GM18517 (cell line): ENCODE results near the gene PALLD.
"Not testable (repeated sequence)": the region's sequence is repeated elsewhere in the genome, so short reads cannot be mapped to it uniquely, and the experiment has no call there.

Experiments used
- ATAC-seq: cut with Tn5 transposase; IDR thresholded peaks from one replicate; pipeline ENCODE4 v1.9.1; 2021; ENCODE audit warnings: mild to moderate bottlenecking, moderate library complexity; ENCODE audit not compliant: unreplicated experiment

Gene PALLD

GRCh38 chr4:168777277-168777965 is 280.6 kb downstream of the PALLD start:
- ATAC-seq = no peak

DNA sequence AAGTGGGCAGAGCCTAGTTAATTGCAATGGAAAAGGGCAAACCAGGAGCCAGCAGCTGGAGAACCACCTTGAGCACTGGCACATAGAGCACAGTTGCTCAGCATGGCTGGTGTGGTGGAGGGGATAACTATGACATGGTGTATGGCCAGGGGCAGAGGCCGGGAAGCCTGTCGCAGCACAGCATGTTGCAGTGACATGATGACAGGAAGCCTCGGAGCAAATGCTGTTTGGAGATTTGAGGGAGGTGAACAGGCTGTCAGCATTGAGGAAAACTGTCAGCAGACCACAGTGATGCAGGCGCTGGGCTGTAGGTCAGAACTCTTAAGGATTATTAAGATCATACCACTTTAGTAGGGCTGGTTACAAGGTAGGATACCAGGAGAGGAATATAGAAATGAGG is 284.5 kb downstream of the PALLD start:
- ATAC-seq = no peak

DNA sequence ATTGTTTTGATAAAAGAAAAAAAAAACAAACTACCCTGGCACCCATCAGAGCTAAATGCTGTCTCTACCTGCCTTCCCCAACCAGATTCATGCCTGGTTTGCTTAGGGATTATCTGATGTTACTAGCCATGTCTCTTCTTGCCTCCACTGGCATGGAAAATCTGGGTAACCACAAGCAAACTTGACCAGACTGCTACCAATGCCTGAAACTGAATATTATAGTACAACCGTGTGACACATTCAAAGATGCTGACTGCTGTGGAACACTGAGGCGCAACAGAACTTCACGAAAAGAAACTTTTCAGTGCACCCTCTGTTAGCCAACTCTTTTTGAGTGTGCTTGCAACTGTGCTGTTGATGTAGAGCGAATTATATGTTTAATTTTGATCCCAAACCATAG is 285.1 kb downstream of the PALLD start:
- no peak for ATAC-seq

DNA sequence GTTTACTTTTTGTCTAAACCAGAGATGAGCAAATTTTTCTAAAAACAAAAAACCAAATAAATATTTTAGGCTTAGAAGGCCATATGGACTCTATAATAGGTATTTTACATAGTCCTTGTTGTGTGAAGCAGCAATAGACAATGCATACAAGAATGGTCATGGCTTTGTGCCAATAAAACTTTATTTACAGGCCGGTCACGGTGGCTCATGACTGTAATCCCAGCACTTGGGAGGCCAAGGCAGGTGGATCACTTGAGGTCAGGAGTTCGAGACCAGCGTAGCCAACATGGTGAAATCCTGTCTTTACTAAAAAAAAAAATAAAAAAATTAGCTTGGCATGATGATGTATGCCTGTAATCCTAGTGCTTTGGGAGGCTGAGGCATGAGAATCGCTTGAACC is 285.6 kb downstream of the PALLD start:
- ATAC-seq = no peak

- no peak for ATAC-seq
Observed at GRCh38 chr4:168784786-168785461, 288.1 kb downstream of the PALLD start.

- no peak for ATAC-seq
Observed at GRCh38 chr4:168787334-168787733, 290.5 kb downstream of the PALLD start.

GRCh38 chr4:168787801-168788595 is 291.1 kb downstream of the PALLD start:
- ATAC-seq = no peak

GRCh38 chr4:168790898-168791297 is 294.0 kb downstream of the PALLD start:
- ATAC-seq = no peak

DNA sequence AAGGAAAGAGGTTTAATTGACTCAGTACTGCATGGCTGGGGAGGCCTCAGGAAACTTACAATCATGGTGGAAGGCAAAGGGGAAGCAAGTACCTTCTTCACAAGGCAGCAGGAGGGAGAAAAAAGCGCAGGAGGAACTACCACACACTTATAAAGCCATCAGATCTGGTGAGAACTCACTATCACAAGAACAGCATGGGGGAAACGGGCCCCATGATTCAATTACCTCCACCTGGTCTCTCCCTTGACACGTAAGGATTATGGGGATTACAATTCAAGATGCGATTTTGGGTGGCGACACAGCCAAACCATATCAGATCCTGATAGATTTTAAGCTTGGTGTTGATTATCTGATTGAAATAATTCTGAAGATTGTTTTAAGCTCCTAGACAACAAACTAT is 294.5 kb downstream of the PALLD start:
- ATAC-seq = no peak

DNA sequence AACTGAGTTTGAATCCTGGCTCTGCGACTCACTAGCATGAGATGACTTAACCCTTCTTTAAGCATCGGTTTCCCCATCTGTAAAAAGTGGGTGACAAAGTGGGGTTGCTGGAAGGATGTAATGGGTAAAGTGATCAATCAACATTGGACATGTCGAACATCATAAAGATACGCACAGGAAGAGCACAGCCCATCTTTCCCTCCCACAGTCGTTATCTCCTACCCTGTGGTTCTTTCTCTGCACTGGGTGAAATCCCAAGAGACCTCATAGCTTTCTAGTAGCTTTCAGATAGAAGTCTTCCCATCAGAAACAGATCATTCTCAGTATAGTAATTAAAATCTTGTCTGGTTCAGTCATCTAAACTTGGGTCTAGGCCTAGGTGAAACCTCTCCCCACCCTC is 296.7 kb downstream of the PALLD start:
- ATAC-seq = no peak

DNA sequence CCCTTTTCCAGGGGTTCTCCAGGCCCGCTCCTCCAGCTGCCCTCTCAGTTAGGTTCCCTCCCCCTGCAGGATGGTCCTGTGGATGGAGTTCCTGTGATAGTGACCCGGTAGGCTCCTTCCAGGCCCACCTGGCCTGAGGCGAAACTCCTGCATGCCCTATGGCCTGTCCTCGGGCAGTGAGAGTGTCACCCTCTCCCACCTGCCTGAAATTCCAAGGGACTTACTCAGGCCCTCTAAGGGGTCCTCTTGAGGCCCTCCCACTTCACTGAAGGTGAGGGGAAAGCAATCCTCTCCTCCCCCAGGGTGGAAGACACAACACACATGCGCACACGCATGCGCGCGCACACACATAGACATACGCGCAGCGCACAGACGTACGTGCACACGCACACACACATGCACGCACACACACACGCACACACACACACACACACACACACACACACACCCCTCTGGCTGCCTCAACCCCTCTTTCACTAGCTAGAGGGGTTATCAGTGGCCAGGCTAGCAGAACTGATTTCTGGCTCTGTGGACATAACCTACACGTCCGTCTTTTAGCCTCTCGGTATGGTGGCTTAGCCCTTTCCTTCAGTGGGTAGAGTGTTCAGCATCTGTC is 297.3 kb downstream of the PALLD start:
- no peak for ATAC-seq

DNA sequence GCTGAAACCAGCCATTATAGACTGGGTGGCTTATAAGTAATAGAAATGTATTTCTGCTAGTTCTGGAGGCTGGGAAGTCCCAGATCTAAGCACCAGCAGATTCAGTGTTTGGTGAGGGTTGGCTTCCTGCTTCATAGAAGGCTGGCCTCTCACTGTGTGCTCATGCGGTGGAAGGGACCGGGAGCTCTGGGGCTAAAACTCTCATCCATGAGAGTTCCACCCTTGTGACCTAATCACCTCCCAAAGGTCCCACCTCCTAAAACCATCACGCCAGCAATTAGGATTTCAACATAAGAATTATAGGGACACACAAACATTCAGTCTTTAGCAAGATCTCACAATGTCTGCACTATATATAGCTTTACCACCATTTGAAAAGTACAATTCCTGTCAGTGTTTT is 298.0 kb downstream of the PALLD start:
- no peak for ATAC-seq

DNA sequence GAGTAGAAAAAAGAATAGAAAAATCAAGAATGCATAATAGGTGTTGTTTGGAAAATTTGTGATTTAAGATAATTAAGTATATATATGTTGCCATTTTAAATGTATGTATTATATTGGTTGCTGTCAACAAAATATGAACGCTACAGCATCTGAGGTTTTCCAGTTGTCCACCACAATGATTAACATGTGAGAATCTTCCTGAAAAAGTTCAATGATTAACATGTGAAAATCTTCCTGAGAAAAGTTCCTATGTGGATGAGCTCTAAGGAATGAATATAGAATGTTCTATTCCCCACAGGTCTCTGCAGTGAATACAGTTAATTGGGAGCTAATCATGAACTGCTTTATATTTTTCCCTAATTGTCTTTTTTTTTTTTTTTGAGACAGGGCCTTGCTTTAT is 298.5 kb downstream of the PALLD start:
- no peak for ATAC-seq

DNA sequence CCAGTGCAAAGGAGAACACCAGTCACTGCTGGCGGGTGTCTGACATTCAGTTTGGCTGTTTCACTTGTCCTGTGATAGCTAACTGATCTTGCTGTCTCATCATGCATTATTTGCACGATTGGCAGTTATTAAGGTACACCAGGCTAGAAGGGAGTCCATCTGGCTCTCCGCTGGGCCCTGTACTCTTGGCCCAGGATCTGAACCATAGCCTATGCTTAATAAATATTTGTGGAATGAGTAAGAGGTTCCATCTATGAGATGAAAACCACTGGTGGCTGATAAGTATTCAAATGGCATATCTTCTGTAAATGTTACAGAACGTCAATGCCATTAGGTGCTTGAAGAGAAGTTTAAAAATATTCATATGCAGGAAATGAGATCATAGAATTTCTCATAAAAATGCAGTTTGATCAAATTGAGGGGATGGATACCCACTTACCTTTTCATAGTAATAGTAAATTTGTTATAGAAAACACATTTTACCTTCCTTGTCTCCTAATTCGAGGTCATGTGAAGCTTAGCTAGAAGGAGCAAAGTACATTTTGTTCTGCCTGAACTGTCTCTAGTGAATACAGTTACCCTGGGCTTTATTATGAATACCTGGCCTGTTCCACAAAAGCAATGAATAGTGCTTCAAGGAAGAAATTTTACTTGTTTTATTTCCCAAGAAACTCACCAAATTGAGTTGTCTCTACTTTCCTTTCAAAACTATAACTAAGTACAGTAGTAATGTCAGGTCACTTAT is 299.7 kb downstream of the PALLD start:
- no peak for ATAC-seq

DNA sequence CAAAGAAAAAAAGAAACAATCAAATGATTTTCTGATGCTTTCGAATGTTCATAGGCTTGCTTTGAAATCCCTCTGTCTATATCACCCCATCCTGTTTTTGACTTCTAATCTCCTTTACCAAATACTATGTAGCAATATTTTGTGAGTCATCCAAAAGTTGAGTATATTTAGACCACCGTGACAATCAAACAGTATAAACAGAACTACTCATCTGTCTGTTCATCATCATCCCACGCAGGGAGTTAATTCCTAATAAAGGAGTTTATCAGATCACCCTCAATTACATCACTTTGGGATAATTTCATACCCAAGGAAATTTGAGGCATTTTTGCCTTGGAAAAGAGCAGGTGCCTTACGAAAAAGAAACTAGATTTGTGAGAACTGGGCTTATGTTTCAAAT is 300.3 kb downstream of the PALLD start:
- no peak for ATAC-seq

- no peak for ATAC-seq
Observed at GRCh38 chr4:168797738-168798375, 301.0 kb downstream of the PALLD start.

- ATAC-seq = no peak
Observed at GRCh38 chr4:168800926-168801325, 304.1 kb downstream of the PALLD start.

DNA sequence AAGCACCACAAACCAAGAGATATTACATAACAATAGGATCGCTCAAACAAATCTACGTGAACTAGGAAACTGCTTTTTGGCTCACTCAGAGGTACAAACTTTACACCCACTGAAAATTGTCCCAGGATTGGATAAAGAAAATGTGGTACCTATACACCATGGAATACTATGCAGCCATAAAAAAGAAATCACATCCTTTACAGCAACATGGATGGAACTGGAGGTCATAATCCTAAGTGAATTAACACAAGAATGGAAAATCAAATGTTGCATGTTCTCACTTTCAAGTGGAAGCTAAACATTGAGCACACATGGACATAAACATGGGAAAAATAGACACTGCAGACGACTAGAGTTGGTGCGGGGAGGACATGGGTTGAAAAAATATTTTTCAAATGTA is 305.4 kb downstream of the PALLD start:
- ATAC-seq = no peak

GRCh38 chr4:168803052-168803451 is 306.2 kb downstream of the PALLD start:
- not testable (repeated sequence) for ATAC-seq

DNA sequence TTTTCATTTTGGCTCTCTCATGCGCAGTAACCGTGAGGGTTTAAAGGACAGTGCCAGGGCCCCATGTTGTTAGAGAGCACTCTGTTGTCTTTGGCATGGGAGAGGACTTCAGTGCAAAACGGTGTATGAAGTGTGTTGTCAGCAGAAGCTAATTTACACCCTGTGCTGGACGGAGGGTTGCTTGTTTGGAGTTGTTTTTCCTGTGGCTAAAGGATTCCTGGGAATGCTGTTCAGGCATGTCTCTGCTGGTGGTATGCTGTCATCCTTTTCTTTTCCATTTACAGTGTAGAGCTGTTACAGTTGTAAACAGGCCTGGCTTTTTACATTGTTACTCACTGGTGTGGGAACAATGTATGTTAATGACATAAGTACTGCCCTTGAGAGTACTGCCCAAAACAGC is 306.9 kb downstream of the PALLD start:
- ATAC-seq = no peak
